GM12865 (cell line): Measurements from ENCODE around the gene ZNF778.

Experiments
- DNase-seq: peaks from one replicate; pipeline ENCODE4 v3.0.0; 2010; ENCODE audit warnings: low read depth
- H3K4me3 ChIP-seq: 2 replicates; pipeline ENCODE4 v1.5.1; 2011; ENCODE audit warnings: mild to moderate bottlenecking, low read depth, low read length, control low read depth
- CTCF ChIP-seq: IDR thresholded peaks from 2 replicates; pipeline ENCODE4 v1.5.1; 2011; ENCODE audit warnings: low read length, control low read depth, low read depth, inconsistent platforms; ENCODE audit not compliant: insufficient read depth; ENCODE audit errors: missing control alignments

Gene ZNF778

GRCh38 chr16:89172528-89173173 is 44.9 kb upstream of the ZNF778 start:
- TF ChIP-seq CTCF = no peak
- no peak overlapping the region for H3K4me3 ChIP-seq
- DNase-seq = no peak

GRCh38 chr16:89173174-89173921 is 44.2 kb upstream of the ZNF778 start:
- no peak overlapping the region for H3K4me3 ChIP-seq
- DNase-seq = no peak
- TF ChIP-seq CTCF = no peak

- H3K4me3 ChIP-seq = no peak overlapping the region
- DNase-seq = no peak
- TF ChIP-seq CTCF = no peak
Observed at GRCh38 chr16:89174055-89174827, 43.3 kb upstream of the ZNF778 start.

GRCh38 chr16:89174877-89175276 is 42.6 kb upstream of the ZNF778 start:
- DNase-seq = no peak
- H3K4me3 ChIP-seq = no peak overlapping the region
- TF ChIP-seq CTCF = no peak

- DNase-seq = no peak
- TF ChIP-seq CTCF = no peak
Observed at GRCh38 chr16:89175280-89176146, 42.0 kb upstream of the ZNF778 start.

GRCh38 chr16:89176147-89176690 is 41.3 kb upstream of the ZNF778 start:
- no peak overlapping the region for H3K4me3 ChIP-seq
- TF ChIP-seq CTCF = no peak
- DNase-seq = no peak

More at GRCh38 chr16:89175280-89176146, 42.0 kb upstream of the ZNF778 start:
- H3K4me3 ChIP-seq = no peak overlapping the region
